ENCODE results near the gene LRRC59. TPM values are rescaled to one million over a fixed set of nuclear protein-coding genes. Genes with fewer than 3 reads are reported as not detected.

LRRC59 gene
- total RNA-seq, 1 experiment from 2014 or later: 221 TPM

DNA sequence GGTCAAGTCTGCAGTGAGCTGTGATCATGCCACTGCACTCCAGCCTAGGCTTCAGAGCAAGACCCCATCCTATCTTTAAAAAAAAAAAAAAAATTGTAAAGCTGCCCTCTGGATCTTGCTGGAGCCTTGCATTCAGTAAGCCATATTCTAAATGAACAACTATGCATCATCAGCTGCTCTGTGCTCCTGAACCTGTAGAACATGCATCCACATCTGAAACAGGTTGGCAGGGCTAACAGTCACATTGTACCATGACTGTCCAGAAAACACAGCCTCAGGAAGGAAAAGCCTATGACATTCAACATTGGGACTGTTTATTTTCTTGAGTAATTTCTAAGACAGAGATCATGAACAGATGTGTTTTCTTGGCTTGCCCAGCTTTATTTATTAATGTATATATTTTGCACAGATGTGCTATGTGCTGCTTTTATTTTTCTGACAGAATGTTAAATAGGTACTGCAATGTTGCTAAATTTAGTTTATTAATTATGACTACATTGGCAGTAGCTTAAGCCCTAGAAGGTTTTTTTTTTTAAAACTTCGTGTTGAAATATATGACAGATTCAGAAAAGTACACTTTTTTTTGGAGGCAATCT lies 48.5 kb upstream of the LRRC59 start (continued):
- TF ChIP-seq TCF7L2 (IDR thresholded peaks at IDR 0.05; ENCODE audit: borderline replicate concordance, extremely low read depth, insufficient read depth, insufficient read length): no peak
- TF ChIP-seq, protein P1, sequence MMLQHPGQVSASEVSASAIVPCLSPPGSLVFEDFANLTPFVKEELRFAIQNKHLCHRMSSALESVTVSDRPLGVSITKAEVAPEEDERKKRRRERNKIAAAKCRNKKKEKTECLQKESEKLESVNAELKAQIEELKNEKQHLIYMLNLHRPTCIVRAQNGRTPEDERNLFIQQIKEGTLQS (IDR thresholded peaks at IDR 0.05): no peak
- no peak for TF ChIP-seq JUND (IDR thresholded peaks at IDR 0.05)

DNA sequence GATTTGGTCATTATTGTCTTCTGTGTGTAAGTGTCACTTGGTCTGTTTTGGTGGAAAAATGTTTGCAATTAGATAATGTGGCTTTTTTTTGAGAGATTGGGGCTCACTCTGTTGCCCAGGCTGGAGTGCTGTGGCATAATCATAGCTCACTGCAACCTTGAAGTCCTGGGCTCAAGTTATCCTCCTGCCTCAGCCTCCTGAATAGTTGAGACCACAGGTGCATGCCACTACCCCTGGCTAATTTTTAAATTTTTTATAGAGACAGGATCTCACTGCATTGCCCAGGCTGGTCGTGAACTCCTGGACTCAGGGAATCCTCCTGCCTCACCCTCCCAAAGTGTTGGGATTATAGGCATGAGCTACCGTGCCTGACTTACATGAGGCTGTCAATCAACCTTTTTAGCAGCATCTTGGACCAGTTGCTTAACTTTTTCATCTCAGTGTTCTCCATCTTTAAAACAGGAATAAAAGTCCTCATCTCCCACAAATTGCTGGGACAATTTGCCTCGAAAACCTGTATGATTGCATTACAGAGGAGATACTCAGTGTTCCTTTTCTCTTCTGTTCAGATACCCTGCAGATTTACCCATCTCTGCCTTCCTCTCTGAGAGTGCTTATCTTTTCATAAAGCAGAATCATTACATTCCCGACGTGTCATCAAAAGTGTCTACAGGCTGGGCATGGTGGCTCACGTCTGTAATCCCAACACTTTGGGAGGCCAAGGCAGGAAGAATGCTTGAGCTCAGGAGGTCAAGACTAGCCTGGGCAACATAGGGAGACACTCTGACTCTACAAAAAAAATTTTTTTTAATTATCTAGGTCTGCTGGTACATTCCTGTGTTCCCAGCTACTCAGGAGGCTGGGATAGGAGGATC lies 47.8 kb upstream of the LRRC59 start:
- Histone ChIP-seq H3K27ac (ENCODE audit: low read depth, low read length) (no peak overlapping the region), H3K27me3 (ENCODE audit: insufficient read depth, low read length) (no peaks in the 10 kb centered on the region), H4K20me1 (ENCODE audit: insufficient read depth) (no peaks in the 10 kb centered on the region), H3K9me3 (ENCODE audit: control insufficient read depth in 1 of 2, insufficient read depth in 1 of 2, low read depth in 1 of 2, low read length in 2 of 2) (no peaks in the 10 kb centered on the region), H3K36me3 (ENCODE audit: control insufficient read depth in 1 of 2, insufficient read depth in 2 of 2, low read length in 2 of 2) (no peaks in the 10 kb centered on the region), H3K4me2 (ENCODE audit: low read length) (no peak overlapping the region), H3K4me3 (replicated peaks in 1 of 2; ENCODE audit: low read depth in 1 of 2, low read length in 2 of 2) (no peak overlapping the region), H2AFZ (ENCODE audit: low read depth, low read length, poor library complexity, severe bottlenecking) (no peak overlapping the region), H3K9me2 (ENCODE audit: insufficient read depth) (no peaks in the 10 kb centered on the region), H3K9ac (ENCODE audit: low read length) (no peak overlapping the region), H3K79me2 (ENCODE audit: insufficient read depth, low read length) (no peaks in the 10 kb centered on the region), H3K4me1 (ENCODE audit: control insufficient read depth in 1 of 2, insufficient read depth in 2 of 2, low read length in 2 of 2) (peaks cover 13 to 15% of the 10 kb centered on the region in 2 experiments)
- RAD21 ChIA-PET (ENCODE audit: low non-redundant PET in 1 of 2, low total read pairs in 2 of 2, uncharacterized antibody in 2 of 2, unreplicated experiment in 2 of 2): no interaction called here
- TF ChIP-seq EZH2 (IDR thresholded peaks at IDR 0.05): no peak
- TF ChIP-seq FOSL1 (IDR thresholded peaks at IDR 0.05; ENCODE audit: low read depth): no peak
- TF ChIP-seq JUND (IDR thresholded peaks at IDR 0.05): no peak
- no peak for TF ChIP-seq CBX3 (IDR thresholded peaks at IDR 0.05; ENCODE audit: low read depth)
- no peak for TF ChIP-seq RAD21 (IDR thresholded peaks at IDR 0.05; ENCODE audit: low read depth)
- TF ChIP-seq EGR1 (IDR thresholded peaks at IDR 0.05; ENCODE audit: low read depth): no peak
- TF ChIP-seq SIN3A (IDR thresholded peaks at IDR 0.05; ENCODE audit: low read depth): no peak
- no peak for TF ChIP-seq SRF (IDR thresholded peaks at IDR 0.05; ENCODE audit: low read depth)
- no peak for TF ChIP-seq ZFX (IDR thresholded peaks at IDR 0.05)
- TF ChIP-seq, protein P1 (IDR thresholded peaks at IDR 0.05): no peak
- no peak for TF ChIP-seq CEBPB (IDR thresholded peaks at IDR 0.05; ENCODE audit: low read depth)
- TF ChIP-seq SP1 (IDR thresholded peaks at IDR 0.05; ENCODE audit: low read depth): no peak
- TF ChIP-seq ELF1 (IDR thresholded peaks at IDR 0.05; ENCODE audit: borderline replicate concordance, low read depth): no peak
- CTCF ChIA-PET: interaction anchor here (0.6 kb wide), 1 partner anchor 56 kb away, joined by 3 read pairs; no protein-coding TSS in a partner anchor
- intact Hi-C loops (cut with micrococcal nuclease): no loop called here
- ATAC-seq (no peak), DNase-seq (ENCODE audit: low read depth, low spot score) (no peak)
- no TSS peak for BruUV-seq (replicated peaks)
- POLR2A ChIA-PET: interaction anchor here (0.9 kb wide), 1 partner anchor 10 kb away, joined by 3 read pairs; no protein-coding TSS in a partner anchor
